OCI-LY1 (cell line): Measurements from ENCODE around the gene SUPT3H.

Experiments used
- H2AFZ ChIP-seq: fragments of 200-600 bp; sonication (generic), shearing (Covaris generic); 2 replicates; pipeline ENCODE4 v1.6.0; 2014; ENCODE audit warnings: antibody characterized with exemption, mild to moderate bottlenecking, low read length
- H3F3A ChIP-seq: fragments of 200-600 bp; sonication (generic), shearing (Covaris generic); 2 replicates; pipeline ENCODE4 v1.6.0; 2014; ENCODE audit warnings: mild to moderate bottlenecking, antibody characterized with exemption, low read length, moderate library complexity; ENCODE audit not compliant: insufficient read depth
- H3K27ac ChIP-seq: fragments of 200-600 bp; sonication (generic); 2 replicates; pipeline ENCODE4 v1.5.1; 2014; ENCODE audit warnings: low read length, mixed run types, mild to moderate bottlenecking, low read depth; ENCODE audit not compliant: poor library complexity, severe bottlenecking
- H3K27me3 ChIP-seq: fragments of 200-600 bp; sonication (generic); 2 replicates; pipeline ENCODE4 v1.6.0; 2014; ENCODE audit warnings: antibody characterized with exemption, mild to moderate bottlenecking, low read length, moderate library complexity; ENCODE audit not compliant: insufficient read depth
- H3K36me3 ChIP-seq: fragments of 200-600 bp; sonication (generic); 2 replicates; pipeline ENCODE4 v1.6.1; 2014; ENCODE audit warnings: mild to moderate bottlenecking, antibody characterized with exemption, low read length, moderate library complexity, mixed read lengths; ENCODE audit not compliant: insufficient read depth
- H3K4me1 ChIP-seq: fragments of 200-600 bp; sonication (generic); 2 replicates; pipeline ENCODE4 v1.5.1; 2014; ENCODE audit warnings: mild to moderate bottlenecking, low read length, moderate library complexity; ENCODE audit not compliant: insufficient read depth, severe bottlenecking
- H3K4me2 ChIP-seq: fragments of 200-600 bp; sonication (generic), shearing (Covaris generic); 2 replicates; pipeline ENCODE4 v1.6.1; 2014; ENCODE audit warnings: low read length
- H3K4me3 ChIP-seq: fragments of 200-600 bp; sonication (generic); 2 replicates; pipeline ENCODE4 v1.5.1; 2014; ENCODE audit warnings: low read length, low read depth, mild to moderate bottlenecking, mixed read lengths; ENCODE audit not compliant: poor library complexity, severe bottlenecking
- H3K79me2 ChIP-seq: fragments of 200-600 bp; shearing (Covaris generic); 2 replicates; pipeline ENCODE4 v1.6.1; 2016; ENCODE audit warnings: mixed run types, low read length, mixed read lengths; ENCODE audit not compliant: insufficient read depth
- H3K9ac ChIP-seq: fragments of 200-600 bp; sonication (generic), shearing (Covaris generic); 2 replicates; pipeline ENCODE4 v1.6.1; 2014; ENCODE audit warnings: mild to moderate bottlenecking, low read length, mixed read lengths
- H3K9me2 ChIP-seq: fragments of 200-600 bp; sonication (generic), shearing (Covaris generic); 2 replicates; pipeline ENCODE4 v1.6.1; 2014; ENCODE audit warnings: low read depth, mild to moderate bottlenecking, low read length, mixed read lengths
- H3K9me3 ChIP-seq: fragments of 200-600 bp; shearing (Covaris generic); 2 replicates; pipeline ENCODE4 v1.6.1; 2014; ENCODE audit warnings: low read length, mixed read lengths
- H4K20me1 ChIP-seq: fragments of 200-600 bp; sonication (generic), shearing (Covaris generic); 2 replicates; pipeline ENCODE4 v1.6.0; 2016; ENCODE audit warnings: mild to moderate bottlenecking, low read length; ENCODE audit not compliant: insufficient read depth
- CTCF ChIP-seq: fragments of 200-600 bp; sonication (generic), shearing (Covaris generic); IDR thresholded peaks from 2 replicates; pipeline ENCODE4 v1.5.1; 2017; ENCODE audit warnings: mild to moderate bottlenecking, antibody characterized with exemption, low read length, moderate library complexity, mixed read lengths
- EZH2 ChIP-seq: fragments of 200-600 bp; sonication (generic), shearing (Covaris generic); IDR thresholded peaks from 2 replicates; pipeline ENCODE4 v1.8.0; 2017; ENCODE audit warnings: borderline replicate concordance, mixed run types, mild to moderate bottlenecking, antibody characterized with exemption, low read length, moderate library complexity, mixed read lengths

SUPT3H gene

DNA sequence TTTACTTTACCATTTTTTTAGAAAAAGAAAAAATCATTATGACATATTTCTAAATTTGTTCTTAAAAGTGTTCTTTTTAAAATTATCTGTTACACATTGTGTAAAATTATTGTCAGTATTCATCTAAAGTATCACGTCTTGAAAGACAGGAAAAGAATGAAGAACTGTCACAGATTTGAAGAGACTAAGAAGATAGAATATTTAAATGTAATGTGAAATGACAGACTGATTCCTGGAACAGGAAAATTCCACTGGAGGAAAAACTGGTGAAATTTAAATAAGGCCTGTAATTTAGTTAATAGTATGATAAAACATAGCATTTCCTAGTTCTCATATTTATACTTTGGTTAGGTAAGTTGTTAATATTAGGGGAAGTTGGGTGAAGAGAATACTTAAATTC is 102.4 kb downstream of the SUPT3H start:
- Histone ChIP-seq H3K36me3 (no peaks in the 10 kb centered on the region), H3F3A (no peaks in the 10 kb centered on the region), H3K4me1 (no peaks in the 10 kb centered on the region), H3K27ac (no peak overlapping the region), H3K9me3 (no peaks in the 10 kb centered on the region), H3K4me3 (no peak overlapping the region), H3K4me2 (no peak overlapping the region), H3K27me3 (no peaks in the 10 kb centered on the region), H3K79me2 (no peaks in the 10 kb centered on the region), H2AFZ (no peak overlapping the region), H3K9ac (no peak overlapping the region), H3K9me2 (no peaks in the 10 kb centered on the region), H4K20me1 (no peaks in the 10 kb centered on the region)
- TF ChIP-seq EZH2 = no peak
- no peak for TF ChIP-seq CTCF

- Histone ChIP-seq H3K9me3 (no peaks in the 10 kb centered on the region), H3F3A (no peaks in the 10 kb centered on the region), H3K9me2 (no peaks in the 10 kb centered on the region), H3K4me2 (no peak overlapping the region), H3K4me3 (no peak overlapping the region), H4K20me1 (no peaks in the 10 kb centered on the region), H3K9ac (no peak overlapping the region), H3K36me3 (no peaks in the 10 kb centered on the region), H3K4me1 (no peaks in the 10 kb centered on the region), H2AFZ (no peak overlapping the region), H3K27me3 (no peaks in the 10 kb centered on the region), H3K27ac (no peak overlapping the region), H3K79me2 (no peaks in the 10 kb centered on the region)
- TF ChIP-seq CTCF (no peak), EZH2 (no peak)
Observed at GRCh38 chr6:45272626-45273025, 105.1 kb downstream of the SUPT3H start.

DNA sequence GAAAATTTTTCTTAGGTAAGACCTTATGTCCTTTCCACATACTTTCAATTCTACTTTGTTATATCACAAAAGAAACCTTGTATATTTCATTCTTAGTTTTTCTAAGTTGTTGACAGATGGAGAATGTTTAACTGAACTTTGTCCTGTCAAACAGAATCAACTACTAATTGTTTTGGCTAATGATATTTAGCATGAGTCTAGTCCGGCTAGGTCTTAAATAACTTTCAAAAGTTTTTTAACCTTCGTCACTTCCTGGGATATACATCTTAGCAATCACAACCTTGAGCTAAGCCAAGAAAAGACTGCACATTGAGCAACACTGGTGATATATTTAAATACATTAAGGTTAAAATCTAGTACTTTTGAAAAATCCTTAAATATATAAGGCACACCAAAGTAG is 112.5 kb downstream of the SUPT3H start:
- H2AFZ ChIP-seq = no peak overlapping the region
- no peaks in the 10 kb centered on the region for H3K9me3 ChIP-seq
- TF ChIP-seq EZH2 (no peak), CTCF (no peak)
- no peak overlapping the region for H3K9ac ChIP-seq
- H3K9me2 ChIP-seq = no peaks in the 10 kb centered on the region
- no peaks in the 10 kb centered on the region for H4K20me1 ChIP-seq
- H3K4me1 ChIP-seq = no peaks in the 10 kb centered on the region
- H3K79me2 ChIP-seq = no peaks in the 10 kb centered on the region
- H3K4me2 ChIP-seq = no peak overlapping the region
- H3K36me3 ChIP-seq = no peaks in the 10 kb centered on the region
- no peak overlapping the region for H3K27ac ChIP-seq
- 0 out of 2 replicates have a peak, but pooled peaks cover 2% of the 10 kb centered on the region for H3F3A ChIP-seq
- no peaks in the 10 kb centered on the region for H3K27me3 ChIP-seq
- H3K4me3 ChIP-seq = no peak overlapping the region
